Measurements from ENCODE around the gene SERPINF2. TPM values are rescaled to one million over a fixed set of nuclear protein-coding genes. Genes with fewer than 3 reads are reported as not detected.

SERPINF2 gene
- total RNA-seq, 1 experiment from 2014 or later = 0.56 TPM

DNA sequence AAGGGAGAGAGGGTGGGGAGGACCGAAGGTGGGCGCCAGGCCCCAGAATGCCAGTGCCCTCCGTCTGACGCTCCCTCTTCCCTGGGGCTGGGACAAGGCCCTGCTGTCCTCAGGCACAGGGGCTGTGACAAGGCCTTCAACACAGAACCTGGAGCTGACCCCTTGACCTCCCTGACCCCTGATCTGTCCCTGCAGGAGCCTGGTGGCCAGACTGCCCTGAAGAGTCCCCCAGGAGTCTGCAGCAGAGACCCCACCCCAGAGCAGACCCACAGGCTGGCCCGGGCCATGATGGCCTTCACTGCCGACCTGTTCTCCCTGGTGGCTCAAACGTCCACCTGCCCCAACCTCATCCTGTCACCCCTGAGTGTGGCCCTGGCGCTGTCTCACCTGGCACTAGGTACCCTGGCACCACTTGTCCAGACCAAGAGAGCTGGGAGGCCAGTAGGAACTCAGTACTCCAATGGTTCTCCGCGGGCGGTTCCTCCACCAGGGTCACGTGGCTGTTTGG, 2.9 kb downstream of the SERPINF2 start:
- no peak overlapping the region for H3K4me3 Mint-ChIP-seq (ENCODE audit: unreplicated experiment)
- no peaks in the 10 kb centered on the region for H3K27me3 Mint-ChIP-seq (ENCODE audit: insufficient read depth, unreplicated experiment)
- no peaks in the 10 kb centered on the region for H3K9me3 Mint-ChIP-seq (ENCODE audit: unreplicated experiment)
- no peaks in the 10 kb centered on the region for H3K4me1 Mint-ChIP-seq (ENCODE audit: insufficient read depth, unreplicated experiment)
- H3K36me3 Mint-ChIP-seq (ENCODE audit: insufficient read depth, unreplicated experiment) = no peaks in the 10 kb centered on the region
- H3K27ac Mint-ChIP-seq (ENCODE audit: low read depth, unreplicated experiment) = no peak overlapping the region
- no peak for DNase-seq (ENCODE audit: unreplicated experiment)
- intact Hi-C loops (cut with micrococcal nuclease) = no loop called here
- no TSS peak for BruUV-seq (replicated peaks)
- CTCF ChIA-PET = interaction anchor here (1.4 kb wide), 2 partner anchors 25 to 38 kb away, joined by 4 to 5 read pairs; no protein-coding TSS in a partner anchor
- TF ChIP-seq, protein P1, sequence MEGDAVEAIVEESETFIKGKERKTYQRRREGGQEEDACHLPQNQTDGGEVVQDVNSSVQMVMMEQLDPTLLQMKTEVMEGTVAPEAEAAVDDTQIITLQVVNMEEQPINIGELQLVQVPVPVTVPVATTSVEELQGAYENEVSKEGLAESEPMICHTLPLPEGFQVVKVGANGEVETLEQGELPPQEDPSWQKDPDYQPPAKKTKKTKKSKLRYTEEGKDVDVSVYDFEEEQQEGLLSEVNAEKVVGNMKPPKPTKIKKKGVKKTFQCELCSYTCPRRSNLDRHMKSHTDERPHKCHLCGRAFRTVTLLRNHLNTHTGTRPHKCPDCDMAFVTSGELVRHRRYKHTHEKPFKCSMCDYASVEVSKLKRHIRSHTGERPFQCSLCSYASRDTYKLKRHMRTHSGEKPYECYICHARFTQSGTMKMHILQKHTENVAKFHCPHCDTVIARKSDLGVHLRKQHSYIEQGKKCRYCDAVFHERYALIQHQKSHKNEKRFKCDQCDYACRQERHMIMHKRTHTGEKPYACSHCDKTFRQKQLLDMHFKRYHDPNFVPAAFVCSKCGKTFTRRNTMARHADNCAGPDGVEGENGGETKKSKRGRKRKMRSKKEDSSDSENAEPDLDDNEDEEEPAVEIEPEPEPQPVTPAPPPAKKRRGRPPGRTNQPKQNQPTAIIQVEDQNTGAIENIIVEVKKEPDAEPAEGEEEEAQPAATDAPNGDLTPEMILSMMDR (IDR thresholded peaks at IDR 0.05; ENCODE audit: unreplicated experiment) = no peak
- POLR2A ChIA-PET = interaction anchor here (2.1 kb wide), 1 partner anchor 15 kb away, joined by 8 read pairs; no protein-coding TSS in a partner anchor

DNA sequence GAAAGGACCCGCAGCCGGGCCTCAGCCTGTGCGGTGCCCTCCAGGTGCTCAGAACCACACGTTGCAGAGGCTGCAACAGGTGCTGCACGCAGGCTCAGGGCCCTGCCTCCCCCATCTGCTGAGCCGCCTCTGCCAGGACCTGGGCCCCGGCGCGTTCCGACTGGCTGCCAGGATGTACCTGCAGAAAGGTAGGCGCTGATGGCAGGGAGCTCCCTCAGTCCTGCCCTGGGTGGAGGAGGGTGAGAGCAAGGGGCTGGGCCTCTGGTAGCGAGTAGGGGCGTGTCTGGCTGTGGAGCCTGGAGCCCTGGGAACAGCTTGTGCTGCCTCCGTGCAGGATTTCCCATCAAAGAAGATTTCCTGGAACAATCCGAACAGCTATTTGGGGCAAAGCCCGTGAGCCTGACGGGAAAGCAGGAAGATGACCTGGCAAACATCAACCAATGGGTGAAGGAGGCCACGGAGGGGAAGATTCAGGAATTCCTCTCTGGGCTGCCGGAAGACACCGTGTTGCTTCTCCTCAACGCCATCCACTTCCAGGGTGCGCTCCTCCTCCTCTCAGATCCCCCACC, 4.4 kb downstream of the SERPINF2 start:
- Mint-ChIP-seq H3K4me3 (ENCODE audit: unreplicated experiment) (no peak overlapping the region), H3K27ac (ENCODE audit: low read depth, unreplicated experiment) (no peak overlapping the region), H3K4me1 (ENCODE audit: insufficient read depth, unreplicated experiment) (no peaks in the 10 kb centered on the region), H3K9me3 (ENCODE audit: unreplicated experiment) (no peaks in the 10 kb centered on the region), H3K27me3 (ENCODE audit: insufficient read depth, unreplicated experiment) (no peaks in the 10 kb centered on the region), H3K36me3 (ENCODE audit: insufficient read depth, unreplicated experiment) (no peaks in the 10 kb centered on the region)
- BruUV-seq (replicated peaks) = no TSS peak
- CTCF ChIA-PET = interaction anchor here (0.9 to 1.4 kb wide), 2 partner anchors 17 to 37 kb away, joined by 5 read pairs; no protein-coding TSS in a partner anchor
- POLR2A ChIA-PET = interaction anchor here (0.7 to 2.1 kb wide), 5 partner anchors 10 to 27 kb away, joined by 3 to 8 read pairs (median 3); no protein-coding TSS in a partner anchor
- intact Hi-C loops (cut with micrococcal nuclease) = no loop called here
- TF ChIP-seq, protein P1 (IDR thresholded peaks at IDR 0.05; ENCODE audit: unreplicated experiment) = no peak
- DNase-seq (ENCODE audit: unreplicated experiment) = peak; percentile 72

DNA sequence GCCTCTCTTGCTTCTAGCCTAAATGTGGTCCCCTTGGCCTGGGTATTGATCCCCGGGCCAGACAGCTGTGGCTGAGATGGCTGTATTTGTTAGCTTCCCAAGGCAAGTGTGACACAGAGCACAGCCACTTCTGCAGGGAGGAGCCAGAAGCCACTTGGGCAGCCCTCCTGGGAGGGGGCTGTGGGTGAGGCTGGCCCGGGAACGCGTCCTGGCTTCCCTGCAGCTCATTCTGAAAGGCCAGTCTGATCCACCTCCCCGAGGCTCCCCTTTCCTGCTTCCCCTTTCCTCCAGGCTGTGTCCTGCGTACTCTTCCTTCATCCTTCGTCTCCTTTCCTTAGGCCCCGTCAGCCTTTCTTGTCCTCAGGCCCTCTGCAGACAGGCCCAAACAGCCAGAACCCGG, 8.0 kb downstream of the SERPINF2 start:
- peaks cover 8% of the 10 kb centered on the region for H3K4me1 Mint-ChIP-seq (ENCODE audit: insufficient read depth, unreplicated experiment)
- POLR2A ChIA-PET = interaction anchor here (0.6 kb wide), 1 partner anchor 214 kb away, joined by 3 read pairs; no protein-coding TSS in a partner anchor

More for the DNA sequence above, 8.0 kb downstream of the SERPINF2 start:
- TF ChIP-seq, protein P1 (IDR thresholded peaks at IDR 0.05; ENCODE audit: unreplicated experiment) = no peak
- H3K4me3 Mint-ChIP-seq (ENCODE audit: unreplicated experiment) = no peak overlapping the region
- H3K27me3 Mint-ChIP-seq (ENCODE audit: insufficient read depth, unreplicated experiment) = no peaks in the 10 kb centered on the region
- H3K9me3 Mint-ChIP-seq (ENCODE audit: unreplicated experiment) = no peaks in the 10 kb centered on the region
- DNase-seq (ENCODE audit: unreplicated experiment) = no peak
- no peak overlapping the region for H3K27ac Mint-ChIP-seq (ENCODE audit: low read depth, unreplicated experiment)
- intact Hi-C loops (cut with micrococcal nuclease) = no loop called here
- CTCF ChIA-PET = interaction anchor here (1.5 kb wide), 1 partner anchor 29 kb away, joined by 5 read pairs; no protein-coding TSS in a partner anchor
- BruUV-seq (replicated peaks) = no TSS peak
- H3K36me3 Mint-ChIP-seq (ENCODE audit: insufficient read depth, unreplicated experiment) = no peaks in the 10 kb centered on the region

Measured in MCF 10A (cell line).